GM21526 (cell line): ENCODE data around the gene GREM1.

ENCODE experiments used
- ATAC-seq: cut with Tn5 transposase; IDR thresholded peaks from one replicate; pipeline ENCODE4 v1.9.1; 2021; ENCODE audit warnings: moderate library complexity; ENCODE audit not compliant: unreplicated experiment, low FRiP score

GREM1 gene

GRCh38 chr15:32729700-32730395, 12.0 kb downstream of the GREM1 start:
- no peak for ATAC-seq

GRCh38 chr15:32730677-32731654, 13.2 kb downstream of the GREM1 start:
- no peak for ATAC-seq

GRCh38 chr15:32732574-32733157, 14.9 kb downstream of the GREM1 start:
- ATAC-seq: no peak

- no peak for ATAC-seq
Observed at GRCh38 chr15:32733281-32733680, 15.5 kb downstream of the GREM1 start.

- ATAC-seq: no peak
Observed at GRCh38 chr15:32735989-32736700, 18.3 kb downstream of the GREM1 start.

- no peak for ATAC-seq
Observed at GRCh38 chr15:32736701-32737061, 18.9 kb downstream of the GREM1 start.

GRCh38 chr15:32737304-32737703, 19.5 kb downstream of the GREM1 start:
- ATAC-seq: no peak

GRCh38 chr15:32738666-32739065, 20.9 kb downstream of the GREM1 start:
- ATAC-seq: no peak

- no peak for ATAC-seq
Observed at GRCh38 chr15:32739522-32740063, 21.8 kb downstream of the GREM1 start.

GRCh38 chr15:32743411-32744140, 25.8 kb downstream of the GREM1 start:
- ATAC-seq: no peak

GRCh38 chr15:32746116-32746857, 28.5 kb downstream of the GREM1 start:
- ATAC-seq: no peak

GRCh38 chr15:32747921-32748342, 30.1 kb downstream of the GREM1 start:
- no peak for ATAC-seq

- ATAC-seq: no peak
Observed at GRCh38 chr15:32750979-32751378, 33.2 kb downstream of the GREM1 start.

GRCh38 chr15:32757426-32757825, 39.6 kb downstream of the GREM1 start:
- ATAC-seq: no peak

GRCh38 chr15:32763295-32763694, 45.5 kb downstream of the GREM1 start:
- no peak for ATAC-seq

- no peak for ATAC-seq
Observed at GRCh38 chr15:32765236-32765635, 47.4 kb downstream of the GREM1 start.

GRCh38 chr15:32766101-32766500, 48.3 kb downstream of the GREM1 start:
- ATAC-seq: no peak

GRCh38 chr15:32767236-32767635, 49.4 kb downstream of the GREM1 start:
- no peak for ATAC-seq

- ATAC-seq: no peak
Observed at GRCh38 chr15:32774022-32774421, 56.2 kb downstream of the GREM1 start.
